HEK293T (cell line): Measurements from ENCODE around the gene NCF1.
"Not testable (repeated sequence)": the region's sequence is repeated elsewhere in the genome, so short reads cannot be mapped to it uniquely, and the experiment has no call there.

ENCODE experiments used
- ELF4 ChIP-seq: fragments of 450-650 bp; IDR thresholded peaks from 2 replicates; pipeline ENCODE4 v1.6.1; 2017; ENCODE audit warnings: antibody characterized with exemption
- FOXM1 ChIP-seq: fragments of 450-650 bp; IDR thresholded peaks from 2 replicates; pipeline ENCODE4 v1.6.1; 2017; ENCODE audit warnings: mild to moderate bottlenecking, borderline replicate concordance

DNA sequence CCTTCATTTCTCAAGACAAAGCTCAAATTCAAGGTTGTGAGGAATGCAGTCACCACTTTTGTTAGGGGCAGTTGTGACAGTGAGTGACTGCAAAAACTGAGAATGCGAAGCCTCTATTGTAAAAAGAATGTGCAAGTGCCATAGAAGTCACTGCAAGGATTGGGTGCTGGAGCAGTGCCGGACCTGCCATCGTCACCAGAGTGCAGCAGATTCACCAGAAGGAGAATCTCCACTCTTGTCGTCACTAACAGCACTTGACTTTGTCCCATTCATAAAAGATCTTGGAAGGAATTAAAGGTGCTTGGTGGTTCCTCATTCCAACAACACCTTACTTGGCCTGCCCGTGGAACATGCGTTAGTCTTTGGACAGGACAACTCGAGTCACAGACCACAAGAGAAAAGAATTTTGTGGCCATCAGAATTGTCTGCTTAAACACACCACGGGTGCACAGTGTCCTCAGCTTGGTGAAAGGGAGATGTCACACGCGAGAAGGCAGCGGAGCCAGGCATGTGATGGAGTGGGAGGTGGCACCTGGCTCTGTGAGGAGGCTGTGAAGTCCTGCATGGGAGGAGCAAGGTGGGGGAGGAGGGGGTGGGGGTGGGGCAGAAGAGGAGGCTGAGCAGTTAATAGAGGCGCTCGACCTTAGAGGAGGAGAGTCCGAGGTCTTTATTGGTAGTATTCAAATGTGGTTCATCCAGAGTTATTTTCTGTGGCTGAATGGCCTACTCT lies 33.7 kb upstream of the NCF1 start:
- not testable (repeated sequence) for TF ChIP-seq ELF4, FOXM1
